Small intestine (tissue), 7 donors: ENCODE data around the gene IGFLR1. TPM values are rescaled to one million over a fixed set of nuclear protein-coding genes. Genes with fewer than 3 reads are reported as not detected.
A peak's percentile ranks its signal among the peaks of the same experiment; 100 is the strongest.

Source experiments
- DNase-seq, 2 donors: peaks; one replicate each; pipeline versions ENCODE4 v3.0.0 to v3.0.0-alpha.2; 2013
- FAIRE-seq: peaks from 2 replicates; lab custom pipeline; 2012; peaks lifted over from hg19 to GRCh38; lab: Jason Lieb, UNC
- H3K27ac ChIP-seq, 3 donors: one replicate each; pipeline ENCODE4 v1.5.1; 2013; ENCODE audit warnings: low read length in 2 of 3, mild to moderate bottlenecking in 2 of 3, control low read depth in 1 of 3, inconsistent platforms in 1 of 3, low read depth in 1 of 3, moderate library complexity in 1 of 3
- H3K27me3 ChIP-seq, 3 donors: one replicate each; pipeline ENCODE4 v1.6.1; 2013; ENCODE audit warnings: low read length in 3 of 3, inconsistent platforms in 1 of 3; ENCODE audit not compliant: control insufficient read depth in 3 of 3, insufficient read depth in 3 of 3
- H3K36me3 ChIP-seq, 3 donors: one replicate each; pipeline ENCODE4 v1.6.1; 2013; ENCODE audit warnings: low read length in 3 of 3, inconsistent platforms in 1 of 3, low read depth in 1 of 3, mild to moderate bottlenecking in 1 of 3, moderate library complexity in 1 of 3; ENCODE audit not compliant: control insufficient read depth in 3 of 3, insufficient read depth in 2 of 3
- H3K4me1 ChIP-seq, 3 donors: one replicate each; pipeline ENCODE4 v1.6.1; 2013; ENCODE audit warnings: low read length in 2 of 3, inconsistent platforms in 1 of 3, low read depth in 1 of 3, mild to moderate bottlenecking in 1 of 3, moderate library complexity in 1 of 3; ENCODE audit not compliant: control insufficient read depth in 3 of 3, insufficient read depth in 2 of 3
- H3K4me3 ChIP-seq, 3 donors: one replicate each; pipeline ENCODE4 v1.5.1; 2013; ENCODE audit warnings: low read length in 3 of 3, control low read depth in 1 of 3, inconsistent platforms in 1 of 3, low read depth in 1 of 3, mild to moderate bottlenecking in 1 of 3, moderate library complexity in 1 of 3
- H3K9me3 ChIP-seq, 2 donors: one replicate each; pipeline ENCODE4 v1.6.1; 2013; ENCODE audit warnings: low read depth in 1 of 2, low read length in 1 of 2; ENCODE audit not compliant: control insufficient read depth in 2 of 2, insufficient read depth in 1 of 2
- WGBS, 3 donors: extraction: QIAGEN DNeasy Blood & Tissue Kit; methylation state at CpG; one replicate each; pipeline ENCODE4 v1.1.7; 2013; 5-methylcytosine and 5-hydroxymethylcytosine counted together
- polyA plus RNA-seq, 4 donors: library from polyadenylated mRNA; stranded (reverse) in 3 of 4; unstranded in 1 of 4; fragments of 200-250 nt in 3 of 4; fragments of 120-200 nt in 1 of 4; gene quantifications; one replicate each; pipeline versions ENCODE4 v1.2.1 to v1.2.3, GENCODE V29; 2013
- donor health status: healthy with polysubstance abuse.
- donor health status: control.
- donor health status: control.
- donor health status: Bipolar disorder and iron deficiency.
- donor health status: healthy.

The IGFLR1 gene
- polyA plus RNA-seq, 4 donors = 4.3 to 17.8 (median 12.1) TPM

- Histone ChIP-seq H3K4me3 (peak overlapping the region in 1 of 3 donors; percentile 57), H3K9me3 (peaks cover 0 to 2% of the 10 kb centered on the region in 2 donors), H3K27me3 (no peaks in the 10 kb centered on the region), H3K27ac (peak overlapping the region in 1 of 3 donors; percentile 73), H3K4me1 (peaks cover 0 to 9% (median 0%) of the 10 kb centered on the region in 3 donors), H3K36me3 (peaks cover 7 to 71% (median 12%) of the 10 kb centered on the region in 3 donors)
- FAIRE-seq (no peak), DNase-seq (no peak)
- WGBS, 3 donors = 75 to 79% (median 75%) methylated on average over 28 to 29 of the region's 29 CpGs
Observed at GRCh38 chr19:35739275-35740107, 2.8 kb downstream of the IGFLR1 start.

DNA sequence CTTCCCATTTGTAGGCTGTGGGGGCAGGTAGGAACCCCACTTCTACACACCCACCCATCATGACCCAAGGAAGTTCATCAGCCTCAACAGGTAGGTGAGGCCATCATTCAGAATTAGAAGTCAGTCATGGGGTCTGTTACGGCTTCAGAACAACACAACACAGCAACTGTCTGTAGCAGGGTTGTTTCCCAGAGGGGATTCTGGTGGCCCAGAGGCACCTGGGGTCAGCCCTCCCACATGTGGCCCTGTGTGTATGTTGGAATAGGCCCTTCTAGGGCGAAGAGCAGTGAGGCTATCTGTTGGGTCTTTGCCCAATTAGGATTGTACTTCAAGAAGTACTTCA is 3.4 kb downstream of the IGFLR1 start:
- Histone ChIP-seq H3K4me3 (no peak overlapping the region), H3K27me3 (no peaks in the 10 kb centered on the region), H3K27ac (no peak overlapping the region), H3K4me1 (peaks cover 0 to 6% (median 0%) of the 10 kb centered on the region in 3 donors), H3K36me3 (peaks cover 11 to 72% (median 12%) of the 10 kb centered on the region in 3 donors), H3K9me3 (no peaks in the 10 kb centered on the region)
- DNase-seq = no peak
- FAIRE-seq = no peak
- 73 to 88% (median 87%) methylated on average over 2 of the region's 2 CpGs for WGBS, 3 donors

GRCh38 chr19:35738021-35738886 is 4.0 kb downstream of the IGFLR1 start:
- H3K36me3 ChIP-seq = peaks cover 12 to 73% (median 12%) of the 10 kb centered on the region in 3 donors
- DNase-seq (no peak), FAIRE-seq (no peak)
- peaks cover 0 to 6% (median 0%) of the 10 kb centered on the region in 3 donors for H3K4me1 ChIP-seq
- no peaks in the 10 kb centered on the region for H3K9me3 ChIP-seq
- no peaks in the 10 kb centered on the region for H3K27me3 ChIP-seq
- no peak overlapping the region for H3K27ac ChIP-seq
- 91 to 96% (median 92%) methylated on average over 35 to 37 of the region's 37 CpGs for WGBS, 3 donors
- H3K4me3 ChIP-seq = no peak overlapping the region

GRCh38 chr19:35736913-35737886 is 5.1 kb downstream of the IGFLR1 start:
- 84 to 90% (median 88%) methylated on average over 22 of the region's 22 CpGs for WGBS, 3 donors
- Histone ChIP-seq H3K27me3 (no peaks in the 10 kb centered on the region), H3K36me3 (peaks cover 16 to 74% (median 18%) of the 10 kb centered on the region in 3 donors), H3K4me3 (no peak overlapping the region), H3K9me3 (no peaks in the 10 kb centered on the region), H3K4me1 (peaks cover 0 to 6% (median 0%) of the 10 kb centered on the region in 3 donors), H3K27ac (no peak overlapping the region)
- DNase-seq = no peak
- FAIRE-seq = no peak

- no peak overlapping the region for H3K27ac ChIP-seq
- no peaks in the 10 kb centered on the region for H3K9me3 ChIP-seq
- peaks cover 0 to 3% (median 0%) of the 10 kb centered on the region in 3 donors for H3K4me1 ChIP-seq
- FAIRE-seq = no peak
- 85 to 89% (median 88%) methylated on average over 4 to 5 of the region's 5 CpGs for WGBS, 3 donors
- no peak overlapping the region for H3K4me3 ChIP-seq
- H3K36me3 ChIP-seq = peaks cover 26 to 93% (median 36%) of the 10 kb centered on the region in 3 donors
- DNase-seq = no peak
- no peaks in the 10 kb centered on the region for H3K27me3 ChIP-seq
Observed at GRCh38 chr19:35734889-35735288, 7.4 kb downstream of the IGFLR1 start.

GRCh38 chr19:35734273-35734672 is 8.0 kb downstream of the IGFLR1 start:
- no peak for FAIRE-seq
- H3K27me3 ChIP-seq = no peaks in the 10 kb centered on the region
- H3K9me3 ChIP-seq = no peaks in the 10 kb centered on the region
- H3K27ac ChIP-seq = no peak overlapping the region
- no peaks in the 10 kb centered on the region for H3K4me1 ChIP-seq
- no peak overlapping the region for H3K4me3 ChIP-seq
- 91 to 95% (median 92%) methylated on average over 8 of the region's 8 CpGs for WGBS, 3 donors
- DNase-seq = no peak
- H3K36me3 ChIP-seq = peaks cover 27 to 97% (median 40%) of the 10 kb centered on the region in 3 donors

GRCh38 chr19:35733180-35734125 is 8.8 kb downstream of the IGFLR1 start:
- WGBS, 3 donors = 88 to 91% (median 90%) methylated on average over 29 to 35 of the region's 35 CpGs
- Histone ChIP-seq H3K27me3 (no peaks in the 10 kb centered on the region), H3K4me1 (no peaks in the 10 kb centered on the region), H3K27ac (no peak overlapping the region), H3K4me3 (no peak overlapping the region), H3K36me3 (peaks cover 29 to 97% (median 44%) of the 10 kb centered on the region in 3 donors), H3K9me3 (no peaks in the 10 kb centered on the region)
- FAIRE-seq (no peak), DNase-seq (no peak)
